GM21360 (cell line): ENCODE data around the gene CCL16.
"Not testable (repeated sequence)": the region's sequence is repeated elsewhere in the genome, so short reads cannot be mapped to it uniquely, and the experiment has no call there.

Experiments used
- ATAC-seq: cut with Tn5 transposase; IDR thresholded peaks from one replicate; pipeline ENCODE4 v1.9.1; 2021; ENCODE audit warnings: mild to moderate bottlenecking, moderate library complexity; ENCODE audit not compliant: unreplicated experiment

The CCL16 gene, protein sequence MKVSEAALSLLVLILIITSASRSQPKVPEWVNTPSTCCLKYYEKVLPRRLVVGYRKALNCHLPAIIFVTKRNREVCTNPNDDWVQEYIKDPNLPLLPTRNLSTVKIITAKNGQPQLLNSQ

DNA sequence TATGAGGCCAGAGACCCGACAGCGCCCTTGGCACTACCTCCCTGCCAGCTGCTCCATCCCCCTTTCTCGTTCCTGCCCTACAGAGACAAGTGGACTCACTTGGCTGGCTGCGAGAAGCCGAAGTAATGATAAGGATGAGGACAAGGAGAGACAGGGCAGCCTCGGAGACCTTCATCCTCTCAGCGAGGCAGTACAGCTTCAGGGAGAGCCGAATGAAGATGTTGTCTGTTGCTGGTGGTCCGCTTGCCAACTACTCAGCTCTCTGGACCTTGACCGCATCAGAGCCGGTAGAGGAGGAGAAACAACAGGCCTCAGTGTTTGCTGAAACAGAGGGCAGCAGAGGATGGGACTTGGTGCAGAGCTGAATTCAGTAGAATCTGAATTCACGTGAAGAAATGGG lies at the start of gene CCL16:
CCL16 (minus strand) TSS at position 252 of the 400 bp plus-strand sequence; CDS start at position 175, 77 bp downstream.
- ATAC-seq = no peak

DNA sequence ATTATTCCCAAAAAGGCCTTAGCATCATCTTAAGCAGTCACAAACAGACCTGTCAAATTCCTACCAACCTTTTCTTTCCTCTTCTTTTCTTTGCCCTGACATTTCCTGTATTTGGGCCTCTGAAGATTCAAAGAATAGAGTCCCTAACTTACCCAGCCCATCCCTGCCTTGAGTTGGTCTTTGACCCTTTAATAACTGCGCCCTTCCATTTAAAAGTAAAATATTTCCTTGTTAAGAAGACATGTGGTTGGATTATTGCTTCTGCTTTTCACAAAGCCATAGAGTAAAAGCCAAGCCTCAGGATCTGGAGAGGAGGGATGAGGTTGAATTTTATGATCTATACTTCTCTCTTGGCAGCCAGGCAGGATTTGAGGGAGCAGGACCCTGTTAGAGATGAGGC lies 49.7 kb upstream of the CCL16 start:
- ATAC-seq = no peak

DNA sequence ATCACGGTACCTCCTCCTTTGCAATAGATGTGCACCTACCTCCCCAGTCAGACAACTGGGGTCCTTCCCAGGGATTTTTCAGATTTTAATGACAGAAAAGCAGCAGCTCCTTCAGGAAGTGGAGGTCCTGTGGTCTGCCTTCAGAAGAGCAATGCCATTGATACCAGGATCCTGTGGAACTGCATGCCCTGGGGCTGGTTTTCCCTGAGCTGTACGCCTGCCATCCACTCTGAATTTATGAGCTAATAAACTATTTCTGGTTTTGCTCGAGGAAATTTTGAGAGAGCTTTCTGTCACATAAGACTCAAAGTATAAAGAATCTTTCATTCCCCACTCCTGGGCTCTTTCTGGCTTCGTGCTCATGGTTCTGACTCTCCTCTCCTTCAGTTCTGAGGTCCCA lies 46.5 kb upstream of the CCL16 start:
- ATAC-seq = no peak

DNA sequence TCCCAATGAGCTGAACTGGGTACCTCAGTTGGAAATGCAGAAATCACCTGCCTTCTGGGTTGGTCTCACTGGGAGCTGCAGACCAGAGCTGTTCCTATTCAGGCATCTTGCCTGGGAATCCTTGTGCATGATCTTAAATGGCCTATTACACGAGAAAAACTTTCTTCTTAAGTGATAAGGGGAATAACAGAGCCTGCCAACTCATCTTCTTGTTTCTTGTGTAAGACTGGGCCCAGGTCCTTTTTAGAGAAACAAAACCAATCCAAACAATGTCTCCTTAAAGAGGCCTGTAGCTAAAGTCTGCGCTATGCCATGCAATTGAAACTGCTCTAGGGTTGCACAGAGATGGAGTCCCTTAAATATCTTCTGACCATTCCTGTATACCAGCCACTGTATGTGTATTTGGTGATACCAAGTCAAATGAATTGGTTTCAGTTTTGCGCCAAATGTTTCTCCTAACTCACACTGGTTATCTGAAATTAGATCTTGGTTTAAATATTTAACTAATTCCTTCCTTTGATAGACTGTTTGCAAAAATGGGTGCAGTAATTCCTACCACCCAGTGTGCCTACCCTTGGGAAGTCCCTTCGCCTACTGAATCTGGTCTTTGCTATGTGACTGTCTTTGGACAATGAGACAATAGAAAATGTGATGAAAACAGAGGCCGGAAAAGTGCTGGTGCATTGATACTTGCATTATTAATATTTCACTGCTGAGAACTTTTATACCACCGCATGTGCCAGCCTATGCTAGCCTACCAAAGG lies 43.0 kb upstream of the CCL16 start:
- no peak for ATAC-seq

DNA sequence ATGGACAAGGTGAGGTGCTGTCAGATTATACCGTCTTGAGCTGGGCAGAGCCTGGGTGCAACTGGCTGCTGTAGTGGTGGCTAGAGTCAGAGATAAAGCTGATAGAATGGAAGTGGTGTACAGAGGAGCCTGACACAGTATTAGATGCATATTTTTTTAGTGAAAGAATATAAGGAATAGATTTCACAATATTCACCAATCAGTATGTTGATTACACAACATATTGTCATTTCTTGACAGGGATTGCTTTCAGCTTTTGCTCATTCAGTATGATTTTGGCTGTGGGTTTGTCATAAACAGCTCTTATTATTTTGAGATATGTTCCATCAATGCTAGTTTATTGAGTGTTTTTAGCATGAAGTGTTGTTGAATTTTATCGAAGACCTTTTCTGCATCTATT lies 38.1 kb upstream of the CCL16 start:
- ATAC-seq = no peak

DNA sequence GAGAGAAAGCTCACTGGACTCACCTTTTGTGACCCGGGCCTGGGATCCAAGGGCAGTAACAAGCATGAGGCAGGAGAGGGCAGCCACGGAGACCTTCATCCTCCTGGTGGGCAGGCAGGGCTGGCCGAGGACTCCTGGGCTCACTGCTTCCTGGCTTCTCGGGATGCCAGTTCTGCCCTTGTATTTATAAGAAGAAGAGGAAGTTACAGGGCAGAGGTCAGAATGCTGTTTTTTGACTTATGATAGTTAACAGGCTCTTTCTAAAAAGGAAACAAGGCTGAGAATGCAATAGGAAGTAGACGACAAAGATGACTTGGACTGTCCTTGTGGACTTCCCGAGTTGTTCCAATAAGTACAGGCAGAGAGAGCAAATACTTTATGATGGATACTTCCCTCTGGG lies 36.5 kb upstream of the CCL16 start, which contains the start of gene CCL23:
CCL23 (minus strand) TSS at position 174 of the 400 bp plus-strand sequence; CDS start at position 99, 75 bp downstream.
- ATAC-seq = no peak

DNA sequence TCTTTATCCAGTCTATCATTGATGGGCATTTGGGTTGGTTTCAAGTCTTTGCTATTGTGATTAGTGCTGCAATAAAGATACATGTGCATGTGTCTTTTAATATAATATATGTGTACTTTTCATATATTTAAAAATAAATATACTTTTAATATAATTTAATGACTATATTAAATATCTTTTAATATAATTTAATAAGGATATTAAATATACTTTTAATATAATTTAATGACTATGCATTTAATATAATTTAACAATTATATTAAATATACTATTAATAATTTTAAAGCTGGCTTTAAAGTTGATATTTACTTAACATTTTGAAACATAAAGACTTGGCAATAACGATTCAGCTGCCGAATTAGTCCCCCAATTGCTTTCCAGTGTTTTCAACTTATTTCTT lies 35.3 kb upstream of the CCL16 start:
- ATAC-seq = no peak

DNA sequence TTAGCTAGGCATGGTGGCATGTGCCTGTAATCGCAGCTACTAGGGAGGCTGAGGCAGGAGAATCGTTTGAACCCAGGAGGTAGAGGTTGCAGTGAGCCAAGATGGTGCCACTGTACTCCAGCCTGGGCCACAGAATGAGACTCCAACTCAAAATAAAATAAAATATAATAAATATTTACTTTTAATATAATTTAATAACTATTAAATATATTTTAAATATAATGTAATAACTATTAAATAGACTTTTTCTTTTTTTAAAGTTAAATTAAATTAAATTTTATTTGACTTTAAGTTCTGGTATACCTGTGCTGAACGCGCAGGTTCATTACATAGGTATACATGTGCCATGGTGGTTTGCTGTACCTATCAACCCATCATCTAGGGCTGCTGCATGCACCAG lies 34.6 kb upstream of the CCL16 start:
- ATAC-seq = not testable (repeated sequence)

DNA sequence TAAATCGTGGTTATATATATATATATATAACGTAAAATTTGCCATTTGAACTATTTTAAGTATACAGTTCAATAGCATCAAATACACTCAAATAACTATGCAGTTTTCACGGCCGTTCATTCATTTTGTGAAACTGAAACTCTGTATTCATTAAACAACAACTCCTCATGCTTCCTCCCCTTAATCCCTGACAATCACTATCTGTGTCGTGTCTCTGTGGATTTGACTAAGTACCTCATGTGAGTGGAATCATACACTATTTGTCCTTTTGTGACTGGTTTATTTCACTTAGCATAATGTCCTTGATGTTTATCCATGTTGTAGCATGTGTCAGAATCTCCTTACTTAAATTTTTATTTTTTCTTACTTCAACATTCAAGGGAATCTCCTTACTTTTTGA lies 33.6 kb upstream of the CCL16 start:
- no peak for ATAC-seq

DNA sequence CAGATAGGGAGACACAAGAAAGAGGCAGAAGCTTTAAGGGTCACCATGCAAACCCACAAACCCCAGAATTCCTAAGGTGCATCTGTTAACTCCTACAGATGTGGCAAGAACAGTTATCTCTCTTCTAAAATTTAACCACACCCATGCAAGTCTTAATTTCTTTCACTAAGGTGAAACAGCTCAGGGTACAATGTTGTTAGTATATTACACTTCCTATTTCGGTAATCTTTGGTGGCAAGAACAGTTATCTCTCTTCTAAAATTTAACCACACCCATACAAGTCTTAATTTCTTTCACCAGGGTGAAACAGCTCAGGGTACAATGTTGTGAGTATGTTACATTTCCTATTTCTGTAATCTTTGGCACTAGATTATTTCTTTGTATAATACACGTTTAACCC lies 29.9 kb upstream of the CCL16 start:
- no peak for ATAC-seq

DNA sequence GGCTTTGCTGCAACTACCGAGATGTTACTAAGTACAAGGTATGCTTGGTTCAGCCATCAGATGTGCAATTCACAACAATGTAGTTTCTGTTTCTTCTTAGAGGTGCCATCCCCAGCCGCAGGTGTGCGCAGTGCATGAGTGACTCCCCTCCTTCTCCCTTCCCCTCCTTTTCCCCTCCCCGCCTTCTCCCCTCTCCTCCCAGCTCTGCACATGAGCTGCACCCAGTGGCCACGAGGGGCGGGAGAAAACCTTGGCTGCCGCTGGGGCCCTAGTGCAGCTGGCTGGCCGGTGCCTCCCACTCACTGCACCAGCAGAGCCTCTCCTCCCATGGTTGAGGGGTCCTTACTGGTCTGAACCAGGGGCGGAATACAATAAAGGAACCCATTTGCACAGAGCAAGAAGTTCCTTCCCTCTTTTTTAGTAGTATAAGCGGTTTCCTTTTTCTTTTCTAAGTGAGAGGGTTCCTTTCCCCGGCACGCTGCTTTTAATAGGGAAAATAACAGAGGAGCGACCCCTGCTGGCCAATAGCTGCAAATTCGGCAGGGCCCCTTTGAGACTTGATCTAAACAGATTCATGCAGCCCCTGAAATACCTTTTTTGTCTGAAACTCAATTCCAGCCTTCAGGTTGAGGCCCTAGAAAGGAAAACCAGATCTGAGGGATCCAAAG lies 27.8 kb upstream of the CCL16 start:
- ATAC-seq = no peak

DNA sequence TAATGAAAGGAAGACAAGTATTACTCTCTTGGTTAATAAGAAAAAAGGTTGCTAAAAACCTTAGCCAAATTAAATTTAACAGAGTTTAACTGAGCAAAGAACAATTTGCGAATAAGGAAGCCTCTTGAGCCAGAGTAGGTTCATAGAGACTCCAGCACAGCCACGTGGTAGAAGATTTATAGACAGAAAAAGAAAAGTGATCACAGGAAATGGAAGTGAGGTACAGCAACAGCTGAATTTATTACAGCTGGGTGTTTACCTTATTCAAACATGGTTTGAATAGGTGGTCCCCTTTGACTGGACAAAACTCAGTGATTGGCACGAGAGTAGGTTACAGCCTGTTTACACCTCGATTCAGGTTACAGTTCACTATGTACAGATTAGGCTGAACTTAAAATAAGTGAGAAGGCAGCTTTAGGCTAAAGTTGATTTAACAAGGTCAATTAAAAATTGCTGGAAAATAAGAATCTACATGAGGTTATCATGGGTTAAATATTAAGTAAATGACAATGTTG lies 23.4 kb upstream of the CCL16 start:
- no peak for ATAC-seq

DNA sequence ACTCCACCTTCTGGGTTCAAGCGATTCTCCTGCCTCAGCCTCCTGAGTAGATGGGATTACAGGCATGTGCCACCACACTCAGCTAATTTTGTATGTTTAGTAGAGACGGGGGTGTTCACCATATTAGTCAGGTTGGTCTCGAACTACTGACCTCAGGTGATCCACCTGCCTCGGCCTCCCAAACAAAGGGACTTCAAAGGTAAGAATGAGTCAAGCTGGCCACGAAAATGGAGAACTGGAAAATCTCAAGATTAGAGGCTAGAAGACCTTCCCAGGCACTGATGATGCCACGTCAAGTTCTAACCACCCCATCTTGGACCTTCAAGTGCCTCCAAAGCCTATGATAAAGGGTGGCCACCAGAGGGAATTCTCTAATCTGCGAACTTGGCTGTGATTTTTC lies 21.3 kb upstream of the CCL16 start:
- ATAC-seq = no peak

DNA sequence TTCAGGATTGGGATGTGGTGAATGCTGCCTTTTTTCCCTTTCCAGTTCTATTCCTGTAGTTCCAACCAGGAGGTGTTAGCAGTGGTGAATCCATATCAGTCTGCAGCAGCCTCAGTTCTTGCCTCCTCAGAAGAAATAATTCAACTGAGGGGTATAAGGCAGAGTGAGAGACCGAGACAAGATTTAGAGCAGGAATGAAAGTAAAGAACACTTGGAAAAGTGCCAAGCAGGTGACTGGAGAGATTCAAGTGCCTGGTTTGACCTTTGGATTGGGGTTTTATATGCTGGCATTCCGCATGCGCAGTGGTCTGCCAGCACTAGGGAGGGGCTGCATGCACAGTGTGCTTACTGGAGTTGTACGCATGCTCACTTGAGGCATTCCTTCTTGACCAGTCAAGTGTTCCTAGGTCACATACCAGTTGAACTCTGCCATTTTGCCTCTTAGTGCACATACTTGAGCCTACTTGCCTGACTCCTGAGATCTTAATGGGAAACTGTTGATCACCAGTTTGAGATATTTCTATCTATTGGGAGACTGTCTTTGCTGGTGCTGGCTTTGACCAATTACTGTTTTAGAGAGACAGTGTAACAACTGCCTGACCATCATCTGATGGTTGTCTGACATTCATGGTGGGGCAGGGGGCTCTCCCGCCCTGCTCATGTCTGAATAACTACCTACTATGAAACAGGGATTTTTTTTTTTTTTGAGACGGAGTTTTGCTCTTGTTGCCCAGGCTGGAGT lies 20.7 kb upstream of the CCL16 start:
- no peak for ATAC-seq

DNA sequence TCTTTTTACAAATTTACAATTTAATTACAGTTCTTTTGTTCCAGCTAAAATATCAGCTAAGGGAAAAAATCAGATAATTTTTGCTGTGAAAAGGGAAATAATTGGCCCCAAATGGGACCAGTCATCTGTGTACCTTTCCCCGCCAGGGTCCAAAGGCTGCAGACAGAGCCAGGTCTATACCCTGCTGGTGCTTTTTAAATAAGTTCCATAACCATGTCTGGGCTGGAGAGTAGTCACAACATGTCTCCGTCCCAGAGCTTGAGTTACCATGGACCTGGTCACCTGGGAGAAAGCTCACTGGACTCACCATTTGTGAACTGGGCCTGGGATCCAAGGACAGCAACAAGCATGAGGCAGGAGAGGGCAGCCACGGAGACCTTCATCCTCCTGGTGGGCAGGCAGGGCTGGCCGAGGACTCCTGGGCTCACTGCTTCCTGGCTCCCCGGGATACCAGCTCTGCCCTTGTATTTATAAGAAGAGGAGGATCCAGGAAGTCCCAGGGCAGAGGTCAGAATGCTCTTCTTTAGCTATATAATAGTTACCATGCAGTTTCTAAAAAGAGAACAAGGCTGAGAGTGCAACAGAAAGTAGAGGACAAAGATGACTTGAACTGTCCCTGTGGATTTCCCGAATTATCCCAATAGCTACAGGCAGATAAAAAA lies 19.9 kb upstream of the CCL16 start, which contains the start of gene CCL15:
CCL15 (minus strand) TSS at position 444 of the 662 bp plus-strand sequence; CDS start at position 383, 61 bp downstream.
- ATAC-seq = no peak

DNA sequence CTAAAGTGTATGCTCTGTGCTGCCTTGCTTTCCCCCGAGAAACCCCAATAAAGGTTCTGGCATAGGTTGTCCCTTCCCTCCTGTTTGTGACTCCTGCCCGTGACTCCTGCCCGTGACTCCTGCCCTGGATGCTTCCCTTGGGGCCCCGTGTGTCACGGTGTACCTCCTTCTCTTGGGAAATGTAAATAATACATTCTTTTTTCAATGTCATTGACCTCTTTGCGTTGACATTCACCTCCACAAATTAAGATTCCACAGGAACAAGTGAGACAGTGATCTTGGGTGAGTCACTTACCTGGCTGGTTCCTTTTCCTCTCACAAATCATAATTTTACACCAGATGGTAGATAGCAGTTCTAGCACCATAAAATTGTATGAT lies 19.4 kb upstream of the CCL16 start:
- ATAC-seq = no peak

DNA sequence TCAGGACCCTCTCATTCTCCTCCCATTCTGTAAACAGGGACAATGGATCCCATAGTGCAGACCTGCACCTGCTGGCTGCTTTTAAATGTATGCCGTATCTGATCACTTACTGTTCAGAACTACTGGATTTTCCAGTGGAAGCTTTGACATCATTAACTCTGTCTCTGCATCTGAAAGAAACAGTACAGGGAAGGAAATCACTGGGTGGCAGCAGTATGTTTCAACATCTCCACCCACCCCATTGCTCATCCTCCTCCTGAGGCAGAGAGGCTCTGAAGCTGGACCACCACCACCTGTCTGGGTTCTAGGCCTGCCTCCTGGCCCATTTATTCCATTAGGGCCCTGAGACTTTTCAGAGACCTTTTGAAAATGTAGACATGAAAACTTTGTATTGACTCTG lies 17.5 kb upstream of the CCL16 start:
- no peak for ATAC-seq

DNA sequence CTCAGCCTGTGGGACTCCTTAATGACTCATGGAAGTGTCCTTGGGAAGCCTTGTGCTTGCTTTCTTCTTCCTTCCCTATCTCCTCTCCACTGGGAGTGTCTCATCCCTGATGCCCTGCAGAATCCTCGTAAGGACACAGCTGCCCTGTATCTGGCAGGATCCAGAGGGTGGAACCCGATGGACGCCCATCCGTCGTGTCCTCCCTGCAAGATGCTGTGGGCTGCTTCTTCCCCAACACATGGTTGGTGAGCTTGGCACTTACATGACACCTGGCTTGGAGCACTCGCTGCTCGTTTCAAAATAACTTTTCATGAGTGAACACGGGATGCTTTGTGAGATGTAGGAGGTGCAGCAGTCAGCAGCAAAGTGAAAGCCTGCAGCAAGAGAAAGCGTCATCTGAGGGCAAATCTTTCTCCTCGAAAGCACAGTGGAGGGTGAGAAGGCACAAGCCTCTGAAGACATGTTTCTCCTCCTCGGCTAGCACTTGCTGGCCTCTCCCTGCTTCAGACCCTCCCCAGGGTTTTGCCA lies 16.8 kb upstream of the CCL16 start:
- ATAC-seq = no peak

DNA sequence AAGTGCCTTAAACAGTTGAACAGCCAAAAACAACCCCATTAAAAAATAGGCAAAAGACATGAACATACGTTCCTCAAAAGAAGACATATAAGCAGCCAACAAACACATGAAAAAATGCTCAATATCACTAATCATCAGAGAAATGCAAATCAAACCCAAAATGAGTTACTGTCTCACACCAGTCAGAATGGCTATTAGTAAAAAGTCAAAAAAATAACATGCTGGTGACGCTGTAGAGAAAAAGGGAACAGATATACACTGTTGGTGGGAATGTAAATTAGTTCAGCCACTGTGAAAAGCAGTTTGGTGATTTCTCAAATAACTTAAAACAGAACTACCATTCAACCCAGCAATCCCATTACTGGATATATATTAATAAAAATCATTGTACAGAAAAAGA lies 14.0 kb upstream of the CCL16 start:
- not testable (repeated sequence) for ATAC-seq

DNA sequence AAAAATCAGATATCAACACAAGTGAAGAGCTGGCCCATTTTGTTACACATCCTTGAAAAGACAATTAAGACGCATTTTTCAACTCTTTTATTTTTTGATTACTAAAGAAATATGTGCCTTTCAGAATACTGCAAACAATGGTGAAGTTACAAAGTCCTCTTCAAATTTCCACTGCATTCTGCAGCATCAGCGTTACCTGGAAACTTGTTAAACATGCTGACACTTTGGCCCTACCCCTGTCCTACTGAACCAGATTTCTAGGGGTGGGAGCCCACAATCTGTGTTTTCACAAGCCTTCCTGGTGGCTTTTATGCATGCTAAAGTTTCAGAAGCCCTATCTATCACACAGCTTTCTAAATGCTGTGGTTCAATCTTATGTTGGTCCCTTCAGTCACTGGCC lies 9.8 kb upstream of the CCL16 start:
- no peak for ATAC-seq
